K562 (cell line): Measurements from ENCODE around the gene SLC7A5. TPM values are rescaled to one million over a fixed set of nuclear protein-coding genes. Genes with fewer than 3 reads are reported as not detected.

ENCODE experiments used
- ATAC-seq: fragments of 200-7000 bp; cut with Tn5 transposase; 3 replicates; pipeline ENCODE4 v1.9.1; 2020; ENCODE audit warnings: moderate library complexity
- BruUV-seq: library from RNA; stranded (reverse); fragments of 400-500 nt; replicated peaks from 2 replicates; lab custom pipeline; 2021; lab: Mats Ljungman, UMichigan
- CTCF ChIA-PET: fragments of 300-600 bp; formaldehyde crosslinking; extraction: SDS; loops from one replicate; lab custom pipeline; 2021; ENCODE audit warnings: low intra/inter-chr PET ratio; lab: Yijun Ruan, JAX
- POLR2A ChIA-PET: fragments of 300-600, 350-650 bp; sonication (Branson Sonifier 250); formaldehyde crosslinking; extraction: SDS; loops from one replicate; lab custom pipeline; 2021; ENCODE audit warnings: antibody characterized with exemption, inconsistent platforms; lab: Yijun Ruan, JAX
- DNase-seq, 4 experiments: peaks; one replicate each; pipeline versions ENCODE4 v3.0.0 to v3.0.0-alpha.2; 2011 to 2018; ENCODE audit warnings: low spot score in 3 of 4, mixed read lengths in 3 of 4; ENCODE audit errors: extremely low read depth in 1 of 4
- FAIRE-seq: peaks from 2 replicates; lab custom pipeline; 2011; peaks lifted over from hg19 to GRCh38; lab: Jason Lieb, UNC
- H2AFZ ChIP-seq: 2 replicates; pipeline ENCODE4 v1.6.0; 2011; ENCODE audit warnings: low read depth, low read length, control low read depth, inconsistent platforms
- H3K27ac ChIP-seq: fragments of 200-600 bp; 3 replicates; pipeline ENCODE4 v1.8.0; 2011; ENCODE audit warnings: low read depth, mild to moderate bottlenecking, control low read depth, inconsistent platforms, low read length, moderate library complexity, mixed read lengths; ENCODE audit errors: extremely low read depth
- H3K27me3 ChIP-seq, 2 experiments: fragments of 300-600 bp in 1 of 2; 2 replicates in 1 of 2; 3 replicates in 1 of 2; pipeline versions ENCODE4 v1.6.0 to v1.8.0; 2011; ENCODE audit warnings: inconsistent platforms in 2 of 2, low read length in 2 of 2, mild to moderate bottlenecking in 1 of 2, mixed read lengths in 1 of 2, moderate library complexity in 1 of 2; ENCODE audit not compliant: control insufficient read depth in 2 of 2, insufficient read depth in 2 of 2
- H3K36me3 ChIP-seq: fragments of 300-600 bp; 3 replicates; pipeline ENCODE4 v1.8.0; 2011; ENCODE audit warnings: mild to moderate bottlenecking, low read length, inconsistent platforms; ENCODE audit not compliant: control insufficient read depth, insufficient read depth
- H3K4me1 ChIP-seq, 2 experiments: fragments of 200-600 bp in 1 of 2; replicated peaks in 1 of 2; 2 replicates in 1 of 2; 3 replicates in 1 of 2; pipeline versions ENCODE4 v1.5.1 to v1.8.0; 2011; ENCODE audit warnings: inconsistent platforms in 2 of 2, low read length in 2 of 2, mild to moderate bottlenecking in 1 of 2, mixed read lengths in 1 of 2, moderate library complexity in 1 of 2; ENCODE audit not compliant: control insufficient read depth in 2 of 2, insufficient read depth in 2 of 2
- H3K4me2 ChIP-seq: 2 replicates; pipeline ENCODE4 v1.6.1; 2011; ENCODE audit warnings: low read length, control low read depth, inconsistent platforms, mixed read lengths; ENCODE audit not compliant: insufficient read depth
- H3K4me3 ChIP-seq: fragments of 200-600 bp; sonication (generic), shearing (Covaris generic); 2 replicates; pipeline ENCODE4 v1.5.1; 2016; ENCODE audit warnings: control low read depth, inconsistent platforms
- H3K79me2 ChIP-seq: fragments of 200-600 bp; 3 replicates; pipeline ENCODE4 v1.8.0; 2011; ENCODE audit warnings: low read length, inconsistent platforms; ENCODE audit not compliant: control insufficient read depth, insufficient read depth
- H3K9ac ChIP-seq, 2 experiments: 2 replicates each; pipeline versions ENCODE4 v1.6.0 to v1.6.1; 2011; ENCODE audit warnings: low read depth in 2 of 2, low read length in 2 of 2, control low read depth in 1 of 2, inconsistent platforms in 1 of 2, mild to moderate bottlenecking in 1 of 2, mixed read lengths in 1 of 2; ENCODE audit not compliant: insufficient read depth in 1 of 2
- H3K9me1 ChIP-seq: one replicate; pipeline ENCODE4 v1.6.0; 2011; ENCODE audit warnings: inconsistent platforms, mild to moderate bottlenecking, low read length, moderate library complexity; ENCODE audit not compliant: control insufficient read depth, insufficient read depth
- H3K9me3 ChIP-seq: replicated peaks from 2 replicates; pipeline ENCODE4 v1.5.1; 2011; ENCODE audit warnings: low read depth, low read length, inconsistent platforms; ENCODE audit not compliant: control insufficient read depth, insufficient read depth
- H4K20me1 ChIP-seq: replicated peaks from 2 replicates; pipeline ENCODE4 v1.6.1; 2011; ENCODE audit warnings: low read length, inconsistent platforms, mixed read lengths; ENCODE audit not compliant: control insufficient read depth, insufficient read depth
- CBFA2T3 ChIP-seq: fragments of 450-650 bp; IDR thresholded peaks from 2 replicates; pipeline ENCODE4 v1.6.1; 2017
- CBX5 ChIP-seq: IDR thresholded peaks from 2 replicates; pipeline ENCODE4 v1.6.1; 2014; ENCODE audit warnings: low read depth, borderline replicate concordance
- CCAR2 ChIP-seq: fragments of 200-400 bp; formaldehyde crosslinking; IDR thresholded peaks from 2 replicates; pipeline ENCODE4 v1.6.1; 2017; ENCODE audit warnings: mild to moderate bottlenecking, low read depth, low read length
- RFX7 ChIP-seq: fragments of 250-450 bp; sonication (Bioruptor Pico); IDR thresholded peaks from 2 replicates; pipeline ENCODE4 v1.5.1; 2021; ENCODE audit warnings: mild to moderate bottlenecking
- RNF2 ChIP-seq: sonication (generic); IDR thresholded peaks from 2 replicates; pipeline ENCODE4 v1.6.1; 2016
- STAG1 ChIP-seq: sonication (generic); formaldehyde crosslinking; IDR thresholded peaks from 2 replicates; pipeline ENCODE4 v1.5.0; 2020; ENCODE audit warnings: missing genetic modification reagents, borderline replicate concordance
- WGBS: fragments of 100-300 bp; shearing (Covaris generic); methylation state at CpG from one replicate; pipeline ENCODE4 v1.1.6; 2016; ENCODE audit warnings: low coverage, mixed read lengths; ENCODE audit not compliant: insufficient coverage; ENCODE audit errors: missing lambda C conversion rate; 5-methylcytosine and 5-hydroxymethylcytosine counted together
- in situ Hi-C: fragments of 300-500 bp; cut with MboI; formaldehyde crosslinking; loops from 4 replicates; pipeline ENCODE4 v1.15.0; 2018; ENCODE audit warnings: inconsistent platforms, mixed read lengths
- intact Hi-C: fragments of 100-400 bp; cut with micrococcal nuclease; formaldehyde crosslinking; loops from 2 replicates; pipeline ENCODE4 v1.14.2; 2022
- polyA plus RNA-seq, 8 experiments: library from polyadenylated mRNA; depleted of rRNA in 4 of 8; stranded (reverse) in 5 of 8; unstranded in 3 of 8; fragments of >200 nt; fragmentation: Nextera tagmentation in 2 of 8; fragmentation: Illumina TruSeq in 1 of 8; extraction: Ambion mirVana in 2 of 8; extraction: Trizol in 1 of 8; gene quantifications; 2 replicates each; pipeline versions ENCODE4 v1.2.1 to v1.2.3, GENCODE V29; 2011 to 2014; ENCODE audit warnings: inconsistent platforms in 1 of 8, missing spikeins in 1 of 8
- total RNA-seq, 7 experiments: library from RNA; depleted of rRNA in 6 of 7; stranded (reverse); fragments of >200 nt in 6 of 7; fragmentation: Illumina TruSeq in 2 of 7; extraction: Trizol in 2 of 7; gene quantifications; 2 replicates each; pipeline versions ENCODE4 v1.2.1 to v1.2.3, GENCODE V29; 2011 to 2021; ENCODE audit warnings: low replicate concordance in 1 of 7
- TF ChIP-seq, protein P1 (sequence below): sonication (generic); formaldehyde crosslinking; IDR thresholded peaks from 2 replicates; pipeline ENCODE4 v1.9.0; 2022; ENCODE audit warnings: mild to moderate bottlenecking, missing genetic modification reagents
- TF ChIP-seq, protein P2 (sequence below), 2 experiments: fragments of 450-650 bp in 1 of 2; sonication (generic) in 1 of 2; formaldehyde crosslinking in 1 of 2; IDR thresholded peaks in 1 of 2; conservative IDR thresholded peaks in 1 of 2; 2 replicates each; pipeline versions ENCODE4 v1.6.1 to v1.8.1; 2016 to 2023; ENCODE audit warnings: mild to moderate bottlenecking in 2 of 2, moderate library complexity in 2 of 2, inconsistent platforms in 1 of 2, missing genetic modification reagents in 1 of 2
- TF ChIP-seq, protein P3 (sequence below): fragments of 200-600 bp; sonication (generic); IDR thresholded peaks from one replicate; pipeline ENCODE4 v1.6.1; 2012; ENCODE audit warnings: mild to moderate bottlenecking, low read depth, low read length, inconsistent platforms

Gene SLC7A5
- total and polyA plus RNA-seq, 9 of the 15 experiments (the other 6 are each of a cell fraction or from before 2014, with no cell fraction given), result 1.9 to 220 (median 18.6) TPM

GRCh38 chr16:87882436-87883019 is 13.2 kb upstream of the SLC7A5 start:
- ChIA-PET POLR2A (interaction anchor here (0.7 kb wide), 1 partner anchor 538 kb away, joined by 3 read pairs; no protein-coding TSS in a partner anchor), CTCF (no interaction called here)
- FAIRE-seq (no peak), DNase-seq (no peak), ATAC-seq (no peak)
- Histone ChIP-seq H4K20me1 (no peaks in the 10 kb centered on the region), H3K9me3 (peaks cover 4% of the 10 kb centered on the region), H3K79me2 (no peaks in the 10 kb centered on the region), H2AFZ (no peak overlapping the region), H3K27ac (no peak overlapping the region), H3K36me3 (no peaks in the 10 kb centered on the region), H3K4me3 (no peak overlapping the region), H3K27me3 (peaks cover 10 to 43% of the 10 kb centered on the region in 2 experiments; a peak in 4 of 5 replicates), H3K4me1 (peaks cover 0 to 13% of the 10 kb centered on the region in 2 experiments; a peak in 2 of 5 replicates), H3K9me1 (no peaks in the 10 kb centered on the region), H3K4me2 (no peak overlapping the region), H3K9ac (no peak overlapping the region)
- WGBS, result 57% methylated on average over 28 of the region's 29 CpGs
- BruUV-seq, result no TSS peak
- intact Hi-C loops (no loop called here), in situ Hi-C loops (no loop called here)
- TF ChIP-seq STAG1 (no peak), CCAR2 (no peak), CBX5 (no peak), RFX7 (CRISPR knock-in tag) (no peak), CBFA2T3 (no peak), RNF2 (no peak)
- TF ChIP-seq, protein P1, sequence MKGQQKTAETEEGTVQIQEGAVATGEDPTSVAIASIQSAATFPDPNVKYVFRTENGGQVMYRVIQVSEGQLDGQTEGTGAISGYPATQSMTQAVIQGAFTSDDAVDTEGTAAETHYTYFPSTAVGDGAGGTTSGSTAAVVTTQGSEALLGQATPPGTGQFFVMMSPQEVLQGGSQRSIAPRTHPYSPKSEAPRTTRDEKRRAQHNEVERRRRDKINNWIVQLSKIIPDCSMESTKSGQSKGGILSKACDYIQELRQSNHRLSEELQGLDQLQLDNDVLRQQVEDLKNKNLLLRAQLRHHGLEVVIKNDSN (CRISPR knock-in tag), result no peak
- TF ChIP-seq, protein P2, sequence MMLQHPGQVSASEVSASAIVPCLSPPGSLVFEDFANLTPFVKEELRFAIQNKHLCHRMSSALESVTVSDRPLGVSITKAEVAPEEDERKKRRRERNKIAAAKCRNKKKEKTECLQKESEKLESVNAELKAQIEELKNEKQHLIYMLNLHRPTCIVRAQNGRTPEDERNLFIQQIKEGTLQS (IDR thresholded peaks at IDR 0.05), result no peak
- TF ChIP-seq, protein P2 (CRISPR knock-in tag; conservative IDR thresholded peaks at IDR 0.05), result no peak
- TF ChIP-seq, protein P3, sequence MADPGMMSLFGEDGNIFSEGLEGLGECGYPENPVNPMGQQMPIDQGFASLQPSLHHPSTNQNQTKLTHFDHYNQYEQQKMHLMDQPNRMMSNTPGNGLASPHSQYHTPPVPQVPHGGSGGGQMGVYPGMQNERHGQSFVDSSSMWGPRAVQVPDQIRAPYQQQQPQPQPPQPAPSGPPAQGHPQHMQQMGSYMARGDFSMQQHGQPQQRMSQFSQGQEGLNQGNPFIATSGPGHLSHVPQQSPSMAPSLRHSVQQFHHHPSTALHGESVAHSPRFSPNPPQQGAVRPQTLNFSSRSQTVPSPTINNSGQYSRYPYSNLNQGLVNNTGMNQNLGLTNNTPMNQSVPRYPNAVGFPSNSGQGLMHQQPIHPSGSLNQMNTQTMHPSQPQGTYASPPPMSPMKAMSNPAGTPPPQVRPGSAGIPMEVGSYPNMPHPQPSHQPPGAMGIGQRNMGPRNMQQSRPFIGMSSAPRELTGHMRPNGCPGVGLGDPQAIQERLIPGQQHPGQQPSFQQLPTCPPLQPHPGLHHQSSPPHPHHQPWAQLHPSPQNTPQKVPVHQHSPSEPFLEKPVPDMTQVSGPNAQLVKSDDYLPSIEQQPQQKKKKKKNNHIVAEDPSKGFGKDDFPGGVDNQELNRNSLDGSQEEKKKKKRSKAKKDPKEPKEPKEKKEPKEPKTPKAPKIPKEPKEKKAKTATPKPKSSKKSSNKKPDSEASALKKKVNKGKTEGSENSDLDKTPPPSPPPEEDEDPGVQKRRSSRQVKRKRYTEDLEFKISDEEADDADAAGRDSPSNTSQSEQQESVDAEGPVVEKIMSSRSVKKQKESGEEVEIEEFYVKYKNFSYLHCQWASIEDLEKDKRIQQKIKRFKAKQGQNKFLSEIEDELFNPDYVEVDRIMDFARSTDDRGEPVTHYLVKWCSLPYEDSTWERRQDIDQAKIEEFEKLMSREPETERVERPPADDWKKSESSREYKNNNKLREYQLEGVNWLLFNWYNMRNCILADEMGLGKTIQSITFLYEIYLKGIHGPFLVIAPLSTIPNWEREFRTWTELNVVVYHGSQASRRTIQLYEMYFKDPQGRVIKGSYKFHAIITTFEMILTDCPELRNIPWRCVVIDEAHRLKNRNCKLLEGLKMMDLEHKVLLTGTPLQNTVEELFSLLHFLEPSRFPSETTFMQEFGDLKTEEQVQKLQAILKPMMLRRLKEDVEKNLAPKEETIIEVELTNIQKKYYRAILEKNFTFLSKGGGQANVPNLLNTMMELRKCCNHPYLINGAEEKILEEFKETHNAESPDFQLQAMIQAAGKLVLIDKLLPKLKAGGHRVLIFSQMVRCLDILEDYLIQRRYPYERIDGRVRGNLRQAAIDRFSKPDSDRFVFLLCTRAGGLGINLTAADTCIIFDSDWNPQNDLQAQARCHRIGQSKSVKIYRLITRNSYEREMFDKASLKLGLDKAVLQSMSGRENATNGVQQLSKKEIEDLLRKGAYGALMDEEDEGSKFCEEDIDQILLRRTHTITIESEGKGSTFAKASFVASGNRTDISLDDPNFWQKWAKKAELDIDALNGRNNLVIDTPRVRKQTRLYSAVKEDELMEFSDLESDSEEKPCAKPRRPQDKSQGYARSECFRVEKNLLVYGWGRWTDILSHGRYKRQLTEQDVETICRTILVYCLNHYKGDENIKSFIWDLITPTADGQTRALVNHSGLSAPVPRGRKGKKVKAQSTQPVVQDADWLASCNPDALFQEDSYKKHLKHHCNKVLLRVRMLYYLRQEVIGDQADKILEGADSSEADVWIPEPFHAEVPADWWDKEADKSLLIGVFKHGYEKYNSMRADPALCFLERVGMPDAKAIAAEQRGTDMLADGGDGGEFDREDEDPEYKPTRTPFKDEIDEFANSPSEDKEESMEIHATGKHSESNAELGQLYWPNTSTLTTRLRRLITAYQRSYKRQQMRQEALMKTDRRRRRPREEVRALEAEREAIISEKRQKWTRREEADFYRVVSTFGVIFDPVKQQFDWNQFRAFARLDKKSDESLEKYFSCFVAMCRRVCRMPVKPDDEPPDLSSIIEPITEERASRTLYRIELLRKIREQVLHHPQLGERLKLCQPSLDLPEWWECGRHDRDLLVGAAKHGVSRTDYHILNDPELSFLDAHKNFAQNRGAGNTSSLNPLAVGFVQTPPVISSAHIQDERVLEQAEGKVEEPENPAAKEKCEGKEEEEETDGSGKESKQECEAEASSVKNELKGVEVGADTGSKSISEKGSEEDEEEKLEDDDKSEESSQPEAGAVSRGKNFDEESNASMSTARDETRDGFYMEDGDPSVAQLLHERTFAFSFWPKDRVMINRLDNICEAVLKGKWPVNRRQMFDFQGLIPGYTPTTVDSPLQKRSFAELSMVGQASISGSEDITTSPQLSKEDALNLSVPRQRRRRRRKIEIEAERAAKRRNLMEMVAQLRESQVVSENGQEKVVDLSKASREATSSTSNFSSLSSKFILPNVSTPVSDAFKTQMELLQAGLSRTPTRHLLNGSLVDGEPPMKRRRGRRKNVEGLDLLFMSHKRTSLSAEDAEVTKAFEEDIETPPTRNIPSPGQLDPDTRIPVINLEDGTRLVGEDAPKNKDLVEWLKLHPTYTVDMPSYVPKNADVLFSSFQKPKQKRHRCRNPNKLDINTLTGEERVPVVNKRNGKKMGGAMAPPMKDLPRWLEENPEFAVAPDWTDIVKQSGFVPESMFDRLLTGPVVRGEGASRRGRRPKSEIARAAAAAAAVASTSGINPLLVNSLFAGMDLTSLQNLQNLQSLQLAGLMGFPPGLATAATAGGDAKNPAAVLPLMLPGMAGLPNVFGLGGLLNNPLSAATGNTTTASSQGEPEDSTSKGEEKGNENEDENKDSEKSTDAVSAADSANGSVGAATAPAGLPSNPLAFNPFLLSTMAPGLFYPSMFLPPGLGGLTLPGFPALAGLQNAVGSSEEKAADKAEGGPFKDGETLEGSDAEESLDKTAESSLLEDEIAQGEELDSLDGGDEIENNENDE, result no peak
